ENCODE measurements around the gene ATP5F1E. TPM values are rescaled to one million over a fixed set of nuclear protein-coding genes. Genes with fewer than 3 reads are reported as not detected.

The ATP5F1E gene
- total RNA-seq, 1 experiment from 2014 or later = 181 TPM

DNA sequence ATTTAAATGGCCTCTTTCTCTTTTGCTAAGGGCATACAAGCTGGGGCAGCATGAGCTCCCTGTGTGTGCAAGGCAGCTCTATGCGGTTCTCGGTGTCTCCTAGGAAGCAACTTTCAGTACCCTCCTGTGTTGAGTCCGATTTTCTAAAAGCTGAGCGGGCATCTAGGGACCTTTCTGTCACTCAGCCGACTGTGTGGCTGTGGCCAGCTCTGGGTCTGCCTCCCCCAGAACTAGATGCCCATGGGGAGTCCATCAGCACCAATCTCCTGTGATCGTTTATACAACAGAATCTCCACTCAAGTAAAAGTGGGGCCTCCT lies 43.6 kb downstream of the ATP5F1E start:
- H3K4me1 ChIP-seq = no peaks in the 10 kb centered on the region
- Mint-ChIP-seq H3K27me3 (ENCODE audit: insufficient read depth, unreplicated experiment) (no peaks in the 10 kb centered on the region), H3K27ac (ENCODE audit: unreplicated experiment) (no peak overlapping the region), H3K4me3 (ENCODE audit: unreplicated experiment) (no peak overlapping the region), H3K4me1 (ENCODE audit: low read depth, unreplicated experiment) (peaks cover 12% of the 10 kb centered on the region), H3K36me3 (ENCODE audit: insufficient read depth, unreplicated experiment) (peaks cover 92% of the 10 kb centered on the region), H3K9me3 (ENCODE audit: unreplicated experiment) (no peaks in the 10 kb centered on the region)
- DNase-seq = peak in 1 of 2 experiments; percentile 33
- ChIA-PET CTCF (no interaction called here), POLR2A (no interaction called here)
- H3K27me3 ChIP-seq (replicated peaks; ENCODE audit: control insufficient read depth, insufficient read depth, low read length) = no peaks in the 10 kb centered on the region
- no TSS peak for BruUV-seq (replicated peaks)
- TF ChIP-seq, protein P1, sequence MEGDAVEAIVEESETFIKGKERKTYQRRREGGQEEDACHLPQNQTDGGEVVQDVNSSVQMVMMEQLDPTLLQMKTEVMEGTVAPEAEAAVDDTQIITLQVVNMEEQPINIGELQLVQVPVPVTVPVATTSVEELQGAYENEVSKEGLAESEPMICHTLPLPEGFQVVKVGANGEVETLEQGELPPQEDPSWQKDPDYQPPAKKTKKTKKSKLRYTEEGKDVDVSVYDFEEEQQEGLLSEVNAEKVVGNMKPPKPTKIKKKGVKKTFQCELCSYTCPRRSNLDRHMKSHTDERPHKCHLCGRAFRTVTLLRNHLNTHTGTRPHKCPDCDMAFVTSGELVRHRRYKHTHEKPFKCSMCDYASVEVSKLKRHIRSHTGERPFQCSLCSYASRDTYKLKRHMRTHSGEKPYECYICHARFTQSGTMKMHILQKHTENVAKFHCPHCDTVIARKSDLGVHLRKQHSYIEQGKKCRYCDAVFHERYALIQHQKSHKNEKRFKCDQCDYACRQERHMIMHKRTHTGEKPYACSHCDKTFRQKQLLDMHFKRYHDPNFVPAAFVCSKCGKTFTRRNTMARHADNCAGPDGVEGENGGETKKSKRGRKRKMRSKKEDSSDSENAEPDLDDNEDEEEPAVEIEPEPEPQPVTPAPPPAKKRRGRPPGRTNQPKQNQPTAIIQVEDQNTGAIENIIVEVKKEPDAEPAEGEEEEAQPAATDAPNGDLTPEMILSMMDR (IDR thresholded peaks at IDR 0.05; ENCODE audit: insufficient read depth in 1 of 2, low read depth in 1 of 2, low read length in 1 of 2, severe bottlenecking in 1 of 2, unreplicated experiment in 1 of 2) = no peak
- intact Hi-C loops (cut with micrococcal nuclease; ENCODE audit: unreplicated experiment) = no loop called here
- H3K36me3 ChIP-seq (ENCODE audit: control insufficient read depth, insufficient read depth, low read length) = peaks cover 22% of the 10 kb centered on the region
- H3K9me3 ChIP-seq = no peaks in the 10 kb centered on the region
- H3K4me3 ChIP-seq (ENCODE audit: low read depth, low read length) = no peak overlapping the region

DNA sequence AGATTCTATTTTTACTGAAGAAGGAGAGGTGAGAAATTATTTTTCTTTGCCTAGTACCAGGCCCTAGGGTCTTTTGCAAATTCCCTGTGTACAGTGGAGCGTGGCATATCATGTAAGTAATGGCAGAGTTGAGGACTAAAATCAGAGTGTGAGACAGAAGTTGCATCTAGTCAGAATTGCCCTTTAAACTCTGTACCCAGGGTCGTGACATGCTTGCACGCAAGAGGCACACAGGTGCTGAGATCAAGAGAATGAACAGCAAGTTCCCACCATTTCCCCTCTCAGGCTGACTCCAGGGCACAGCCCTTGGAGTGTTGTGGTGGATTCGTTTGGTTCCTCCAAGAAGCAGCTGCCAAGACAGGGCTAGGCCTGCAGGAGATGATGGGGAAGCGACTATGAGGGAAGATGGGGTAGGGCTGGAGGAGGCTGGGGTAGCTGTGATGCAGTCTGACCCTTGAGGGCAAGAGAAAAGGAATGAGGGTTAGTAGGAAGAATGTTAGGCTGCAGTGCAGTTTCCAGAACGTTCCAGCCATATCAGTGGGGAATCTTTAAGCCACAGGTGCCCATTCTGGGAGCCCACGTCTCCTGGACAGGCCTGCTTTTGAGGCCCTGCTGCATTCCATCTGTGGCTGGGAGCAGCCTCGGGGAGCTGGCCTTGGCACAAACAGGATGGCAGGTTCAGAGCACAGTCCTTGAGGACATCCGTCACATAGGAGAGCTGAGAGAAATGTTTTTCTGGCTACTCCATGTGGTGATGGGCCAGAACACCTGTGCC lies 44.2 kb downstream of the ATP5F1E start:
- no peaks in the 10 kb centered on the region for H3K27me3 ChIP-seq (replicated peaks; ENCODE audit: control insufficient read depth, insufficient read depth, low read length)
- ChIA-PET CTCF (no interaction called here), POLR2A (no interaction called here)
- no peak overlapping the region for H3K27ac Mint-ChIP-seq (ENCODE audit: unreplicated experiment)
- H3K36me3 Mint-ChIP-seq (ENCODE audit: insufficient read depth, unreplicated experiment) = peaks cover 86% of the 10 kb centered on the region
- H3K9me3 Mint-ChIP-seq (ENCODE audit: unreplicated experiment) = no peaks in the 10 kb centered on the region
- H3K27me3 Mint-ChIP-seq (ENCODE audit: insufficient read depth, unreplicated experiment) = no peaks in the 10 kb centered on the region
- no peaks in the 10 kb centered on the region for H3K4me1 ChIP-seq
- H3K4me1 Mint-ChIP-seq (ENCODE audit: low read depth, unreplicated experiment) = peaks cover 12% of the 10 kb centered on the region
- BruUV-seq (replicated peaks) = no TSS peak
- intact Hi-C loops (cut with micrococcal nuclease; ENCODE audit: unreplicated experiment) = no loop called here
- H3K9me3 ChIP-seq = no peaks in the 10 kb centered on the region
- H3K4me3 ChIP-seq (ENCODE audit: low read depth, low read length) = no peak overlapping the region
- H3K36me3 ChIP-seq (ENCODE audit: control insufficient read depth, insufficient read depth, low read length) = peaks cover 19% of the 10 kb centered on the region
- TF ChIP-seq, protein P1 (IDR thresholded peaks at IDR 0.05; ENCODE audit: insufficient read depth in 1 of 2, low read depth in 1 of 2, low read length in 1 of 2, severe bottlenecking in 1 of 2, unreplicated experiment in 1 of 2) = no peak
- DNase-seq = peak in 1 of 2 experiments; percentile 31
- no peak overlapping the region for H3K4me3 Mint-ChIP-seq (ENCODE audit: unreplicated experiment)

DNA sequence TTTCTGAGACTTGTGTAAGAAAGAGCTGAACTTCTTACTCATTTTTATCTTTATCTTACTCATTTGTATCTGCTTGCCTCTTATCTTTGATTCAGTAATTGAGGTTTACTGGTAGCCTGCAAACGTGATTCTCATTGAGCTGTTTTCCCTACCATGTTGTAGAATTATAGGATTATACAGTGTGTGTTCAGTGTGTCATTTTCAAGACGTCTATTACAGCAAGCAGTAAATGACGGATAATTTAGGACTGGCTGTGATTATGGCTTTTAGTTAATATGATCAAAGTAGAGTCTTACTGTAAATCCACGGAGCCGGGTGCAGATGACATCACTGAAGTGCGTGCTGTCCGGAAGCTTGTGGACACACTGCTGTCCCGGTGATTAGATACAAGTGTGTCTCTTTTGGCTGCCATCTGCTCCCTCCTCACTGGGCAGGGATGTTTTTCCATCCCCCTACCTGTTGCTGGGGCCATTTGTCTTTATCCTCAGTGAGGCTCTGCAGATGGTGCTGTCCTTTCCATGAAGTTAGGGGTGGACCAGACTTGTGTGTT lies 45.1 kb downstream of the ATP5F1E start:
- TF ChIP-seq, protein P1 (IDR thresholded peaks at IDR 0.05; ENCODE audit: insufficient read depth in 1 of 2, low read depth in 1 of 2, low read length in 1 of 2, severe bottlenecking in 1 of 2, unreplicated experiment in 1 of 2) = no peak
- POLR2A ChIA-PET = no interaction called here
- CTCF ChIA-PET = no interaction called here

More for the DNA sequence above, 45.1 kb downstream of the ATP5F1E start:
- Mint-ChIP-seq H3K36me3 (ENCODE audit: insufficient read depth, unreplicated experiment) (peaks cover 86% of the 10 kb centered on the region), H3K27ac (ENCODE audit: unreplicated experiment) (no peak overlapping the region), H3K4me1 (ENCODE audit: low read depth, unreplicated experiment) (peaks cover 20% of the 10 kb centered on the region), H3K27me3 (ENCODE audit: insufficient read depth, unreplicated experiment) (no peaks in the 10 kb centered on the region), H3K9me3 (ENCODE audit: unreplicated experiment) (no peaks in the 10 kb centered on the region), H3K4me3 (ENCODE audit: unreplicated experiment) (no peak overlapping the region)
- Histone ChIP-seq H3K36me3 (ENCODE audit: control insufficient read depth, insufficient read depth, low read length) (peaks cover 17% of the 10 kb centered on the region), H3K27me3 (replicated peaks; ENCODE audit: control insufficient read depth, insufficient read depth, low read length) (no peaks in the 10 kb centered on the region), H3K4me1 (peaks cover 8% of the 10 kb centered on the region), H3K9me3 (no peaks in the 10 kb centered on the region), H3K4me3 (ENCODE audit: low read depth, low read length) (no peak overlapping the region)
- intact Hi-C loops (cut with micrococcal nuclease; ENCODE audit: unreplicated experiment) = no loop called here
- DNase-seq = peak in 1 of 2 experiments; percentile 13
- no TSS peak for BruUV-seq (replicated peaks)

Data from Caco-2 (cell line).